ENCODE data around the gene SESN1.

- no peak for TF ChIP-seq EZH2 (IDR thresholded peaks at IDR 0.05; ENCODE audit: low read length)
- TF ChIP-seq, protein P1, sequence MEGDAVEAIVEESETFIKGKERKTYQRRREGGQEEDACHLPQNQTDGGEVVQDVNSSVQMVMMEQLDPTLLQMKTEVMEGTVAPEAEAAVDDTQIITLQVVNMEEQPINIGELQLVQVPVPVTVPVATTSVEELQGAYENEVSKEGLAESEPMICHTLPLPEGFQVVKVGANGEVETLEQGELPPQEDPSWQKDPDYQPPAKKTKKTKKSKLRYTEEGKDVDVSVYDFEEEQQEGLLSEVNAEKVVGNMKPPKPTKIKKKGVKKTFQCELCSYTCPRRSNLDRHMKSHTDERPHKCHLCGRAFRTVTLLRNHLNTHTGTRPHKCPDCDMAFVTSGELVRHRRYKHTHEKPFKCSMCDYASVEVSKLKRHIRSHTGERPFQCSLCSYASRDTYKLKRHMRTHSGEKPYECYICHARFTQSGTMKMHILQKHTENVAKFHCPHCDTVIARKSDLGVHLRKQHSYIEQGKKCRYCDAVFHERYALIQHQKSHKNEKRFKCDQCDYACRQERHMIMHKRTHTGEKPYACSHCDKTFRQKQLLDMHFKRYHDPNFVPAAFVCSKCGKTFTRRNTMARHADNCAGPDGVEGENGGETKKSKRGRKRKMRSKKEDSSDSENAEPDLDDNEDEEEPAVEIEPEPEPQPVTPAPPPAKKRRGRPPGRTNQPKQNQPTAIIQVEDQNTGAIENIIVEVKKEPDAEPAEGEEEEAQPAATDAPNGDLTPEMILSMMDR (optimal IDR thresholded peaks at IDR 0.05 in 1 of 3, IDR thresholded peaks at IDR 0.05 in 1 of 3, conservative IDR thresholded peaks at IDR 0.05 in 1 of 3; ENCODE audit: extremely low read depth in 1 of 3, insufficient read depth in 2 of 3, low read length in 3 of 3): no peak
Observed at GRCh38 chr6:108947114-108947854, 147.4 kb downstream of the SESN1 start.

All from keratinocyte (primary cell).